NCI-H1694 (cell line): ENCODE measurements around the gene SNX22.

Experiments
- DNase-seq: peaks from one replicate; lab custom pipeline; 2025; lab: John Stamatoyannopoulos, UW

Gene SNX22

DNA sequence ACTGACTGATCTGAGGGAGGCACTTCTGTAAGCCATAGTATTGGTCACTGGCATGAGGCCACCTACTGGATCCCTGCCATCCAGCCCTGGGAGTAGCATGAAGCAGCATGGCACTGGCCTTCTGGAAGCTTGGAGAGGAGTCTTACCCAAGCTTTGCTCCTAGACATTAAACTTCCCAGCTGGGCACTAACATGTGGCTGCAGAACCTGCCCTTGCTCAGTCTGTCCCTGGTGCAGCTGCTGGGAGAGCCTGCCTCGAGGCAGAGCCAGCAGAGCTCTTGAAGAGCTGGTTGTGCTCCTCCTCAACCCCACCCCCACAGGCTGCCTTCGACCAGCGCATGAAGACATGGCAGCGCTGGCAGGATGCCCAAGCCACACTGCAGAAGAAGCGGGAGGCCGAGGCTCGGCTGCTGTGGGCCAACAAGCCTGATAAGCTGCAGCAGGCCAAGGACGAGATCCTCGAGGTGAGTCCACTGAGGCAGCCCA lies 17.1 kb upstream of the SNX22 start:
- DNase-seq = no peak

- no peak for DNase-seq
Measured at GRCh38 chr15:64136347-64136746, 15.2 kb upstream of the SNX22 start.

DNA sequence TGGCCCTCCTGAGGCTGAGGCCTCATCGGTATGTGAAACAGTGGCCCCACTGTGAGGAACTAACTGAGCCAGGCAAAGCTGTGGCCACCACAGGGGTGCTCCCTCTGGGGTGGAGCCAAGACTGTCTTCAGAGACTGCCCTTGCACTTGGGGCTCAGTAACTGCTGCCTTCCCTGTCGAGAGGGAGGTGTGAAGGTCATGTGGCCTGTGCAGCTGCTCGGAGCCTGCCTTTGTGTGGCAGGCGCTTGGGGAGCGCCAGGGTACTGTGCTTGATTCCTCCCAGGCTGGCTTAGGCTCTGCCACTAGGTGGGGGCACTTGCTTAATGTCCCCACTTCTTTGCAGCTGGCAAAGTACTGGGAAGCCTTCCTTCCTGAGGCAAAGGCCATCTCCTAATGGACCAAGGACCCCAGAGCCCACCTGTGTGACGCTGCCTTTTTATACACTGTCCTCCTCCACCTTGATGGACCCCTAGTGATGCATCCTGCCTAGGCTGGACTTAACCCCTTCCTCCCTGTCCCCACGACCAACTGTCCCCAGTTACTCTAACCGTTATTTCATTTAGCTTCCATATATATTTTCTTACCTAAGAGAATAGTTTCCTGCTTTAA lies 14.2 kb upstream of the SNX22 start:
- DNase-seq = no peak

DNA sequence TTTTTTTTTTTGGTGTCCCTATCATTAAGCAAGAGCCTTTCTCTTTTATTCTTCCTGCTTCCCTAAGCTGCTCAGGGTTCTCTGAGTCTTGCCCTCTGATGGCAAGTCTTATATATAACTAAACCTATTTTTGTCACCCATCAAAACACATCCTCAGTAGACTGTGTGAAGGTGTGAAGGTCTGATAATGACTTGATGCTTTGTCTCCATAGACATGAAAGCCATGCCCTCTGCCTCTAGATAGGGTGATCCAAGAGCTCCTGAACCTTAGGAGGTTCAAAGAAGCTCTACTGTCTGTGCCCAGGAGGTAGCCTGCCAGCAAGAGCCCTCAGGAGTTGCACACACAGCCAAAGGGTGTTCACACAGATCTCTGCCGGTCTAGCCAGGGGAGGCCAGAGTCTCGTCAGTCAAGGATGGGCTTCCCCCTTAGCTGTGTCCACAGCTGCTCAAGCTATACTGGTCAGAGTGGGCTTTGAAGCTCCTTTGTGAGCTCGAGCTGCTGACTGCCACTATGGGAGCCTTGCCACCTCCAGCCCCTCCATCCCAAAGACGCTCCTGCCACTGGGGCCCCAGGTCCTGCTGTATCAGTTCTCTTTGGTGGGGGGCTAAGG lies 13.1 kb upstream of the SNX22 start:
- DNase-seq = no peak

GRCh38 chr15:64141798-64142512 lies 9.6 kb upstream of the SNX22 start:
- no peak for DNase-seq

DNA sequence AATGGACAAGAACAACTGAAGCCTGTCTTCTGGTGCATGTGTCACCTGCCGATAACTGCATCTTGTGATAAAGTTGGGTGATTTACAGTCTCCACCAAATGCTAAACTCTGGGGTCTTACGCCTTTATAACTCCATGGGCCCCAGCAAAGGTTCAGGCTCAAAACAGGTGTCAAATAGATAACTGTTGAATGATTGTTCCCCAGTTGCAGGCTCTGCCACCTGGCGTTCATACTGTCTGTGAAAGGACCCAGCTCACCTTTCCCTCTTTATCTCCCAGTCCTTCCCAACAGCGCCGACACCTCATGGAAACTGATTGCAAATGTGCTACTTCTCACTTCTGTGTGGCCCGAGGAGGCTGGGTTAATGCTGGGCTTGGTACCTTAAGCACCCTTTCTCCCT lies 8.3 kb upstream of the SNX22 start:
- no peak for DNase-seq

DNA sequence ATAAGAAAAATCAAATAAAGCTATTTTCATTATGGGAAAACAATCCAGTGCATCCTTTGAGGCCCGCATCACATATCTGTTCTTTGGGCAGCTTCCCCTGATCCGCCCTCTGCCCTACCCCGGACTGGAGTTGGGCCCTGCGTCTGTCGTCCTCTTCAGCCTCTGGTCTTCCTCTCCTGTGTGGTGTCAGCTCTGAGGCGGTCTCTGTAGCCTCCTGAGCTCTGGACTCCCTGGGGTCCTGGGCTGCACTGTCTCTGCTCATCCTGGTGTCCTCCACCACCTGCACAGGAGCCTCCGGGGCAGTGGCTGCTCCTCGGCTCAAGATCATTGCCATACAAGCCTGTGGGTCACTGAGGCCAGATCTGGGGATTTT lies 7.4 kb upstream of the SNX22 start:
- no peak for DNase-seq

GRCh38 chr15:64144565-64145281 lies 6.8 kb upstream of the SNX22 start:
- no peak for DNase-seq

DNA sequence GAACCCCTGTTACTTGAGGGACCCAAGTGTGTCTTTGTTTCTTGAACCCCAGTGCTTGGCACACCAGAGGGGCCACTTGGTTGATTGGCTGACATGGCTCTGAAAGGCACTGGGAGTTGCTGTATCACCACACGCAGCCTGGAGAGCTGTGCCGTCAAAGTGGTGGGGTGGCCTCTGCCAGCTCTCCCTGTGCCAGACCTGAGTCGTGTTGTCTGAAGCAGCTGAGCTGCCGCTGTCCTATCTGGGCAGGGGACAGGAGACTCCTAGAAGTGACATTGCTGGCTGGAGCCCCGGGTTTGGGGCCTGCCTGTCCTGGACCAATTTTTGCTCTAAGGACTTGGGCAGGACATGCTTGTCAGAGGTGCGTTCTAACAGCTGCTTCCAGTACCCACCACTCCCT lies 5.5 kb upstream of the SNX22 start:
- DNase-seq = no peak

- DNase-seq = no peak
Measured at GRCh38 chr15:64146520-64146884, 5.0 kb upstream of the SNX22 start.

DNA sequence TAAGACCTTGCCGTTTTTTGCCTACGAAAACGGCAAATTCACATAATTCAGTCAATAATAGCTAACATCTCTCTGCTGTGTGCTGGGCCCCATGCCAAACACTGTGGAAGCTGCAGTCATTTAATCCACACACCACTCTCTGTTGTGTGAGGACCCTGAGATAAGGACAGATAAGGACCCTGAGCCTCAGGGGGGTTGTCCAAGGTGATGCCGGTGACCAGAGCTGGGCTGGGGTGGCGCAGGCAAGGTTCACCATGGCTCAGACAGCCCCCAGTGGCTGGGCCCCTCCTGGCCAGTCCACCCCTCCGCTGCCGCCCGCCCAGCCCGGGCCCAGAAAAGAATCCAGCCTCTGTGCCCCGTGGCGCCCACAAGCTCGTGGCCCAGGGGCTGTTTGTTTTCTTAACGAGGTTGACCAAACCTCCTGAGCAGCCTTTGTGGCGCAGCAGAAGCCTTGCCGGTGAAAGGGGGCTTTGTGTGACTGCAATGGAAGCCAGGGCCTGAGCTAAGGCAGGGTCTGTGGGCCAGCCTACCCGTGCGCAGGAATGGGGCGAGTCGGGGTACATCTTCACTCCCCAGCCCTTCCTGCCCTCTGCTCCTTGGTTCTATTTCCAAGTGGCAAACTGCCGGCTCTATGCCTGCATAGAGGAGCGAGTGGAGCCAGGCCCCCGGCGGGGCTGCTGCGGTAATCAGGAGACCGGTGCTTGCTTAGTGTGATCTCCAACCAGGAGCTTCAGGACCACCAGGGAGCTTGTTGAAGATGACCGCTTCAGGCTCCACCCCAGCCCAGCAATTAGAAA lies 4.4 kb upstream of the SNX22 start:
- DNase-seq = no peak

DNA sequence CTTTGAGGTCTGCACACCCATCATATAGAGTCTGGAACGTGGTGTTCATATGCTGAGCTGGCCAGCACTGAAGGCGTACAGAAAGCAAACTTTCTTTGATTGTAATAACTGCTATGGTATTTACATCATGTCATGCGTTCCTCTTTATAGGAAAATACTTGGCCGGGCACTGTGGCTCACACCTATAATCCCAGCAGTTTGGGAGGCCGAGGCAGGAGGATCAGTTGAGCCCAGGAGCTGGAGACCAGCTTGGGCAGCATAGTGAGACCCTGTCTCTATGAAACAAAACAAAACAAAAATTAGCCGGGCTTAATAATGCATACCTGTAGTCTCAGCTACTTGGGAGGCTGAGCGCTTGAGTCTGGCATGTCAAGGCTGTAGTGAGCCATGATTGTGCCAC lies 3.4 kb upstream of the SNX22 start:
- DNase-seq = no peak

DNA sequence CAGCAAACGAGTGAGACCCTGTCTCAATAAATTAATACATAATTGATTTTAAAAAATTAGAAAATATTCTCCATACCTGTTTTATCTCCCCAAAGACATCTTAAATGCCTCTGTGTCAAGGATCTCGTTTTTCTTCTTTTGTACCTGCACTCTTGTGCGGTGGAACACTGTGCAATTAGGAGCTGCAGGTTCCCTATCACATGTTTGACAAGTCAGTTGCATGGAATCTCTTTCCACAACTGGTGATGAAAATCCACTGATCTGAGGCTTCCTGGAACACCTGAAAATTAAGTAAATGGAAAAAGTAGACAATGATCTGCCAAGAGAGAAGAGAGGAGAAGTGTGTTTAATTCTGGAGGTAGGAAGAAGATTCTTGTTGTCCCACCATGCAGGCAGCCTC lies 3.0 kb upstream of the SNX22 start:
- no peak for DNase-seq

DNA sequence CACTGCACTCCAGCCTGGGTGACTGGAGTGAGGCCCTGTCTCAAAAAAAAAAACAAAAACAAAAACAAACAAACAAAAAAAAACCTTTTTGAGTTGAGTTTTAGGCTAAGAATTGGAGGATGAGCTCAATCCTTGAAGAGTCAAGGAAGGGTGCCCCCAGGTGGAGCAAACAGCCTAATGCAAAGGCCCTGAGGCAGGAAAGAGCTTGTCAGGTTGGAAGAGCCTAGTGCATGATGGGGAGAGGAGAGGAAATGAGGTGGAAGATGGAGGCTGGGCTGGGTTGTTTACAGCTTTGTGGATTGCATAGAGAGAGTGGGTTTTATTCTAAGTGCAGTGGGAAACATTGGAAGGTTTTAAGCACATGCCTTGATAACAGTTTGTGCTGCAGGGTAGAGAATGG lies 2.1 kb upstream of the SNX22 start:
- no peak for DNase-seq

GRCh38 chr15:64149893-64150578 lies 1.5 kb upstream of the SNX22 start:
- no peak for DNase-seq

DNA sequence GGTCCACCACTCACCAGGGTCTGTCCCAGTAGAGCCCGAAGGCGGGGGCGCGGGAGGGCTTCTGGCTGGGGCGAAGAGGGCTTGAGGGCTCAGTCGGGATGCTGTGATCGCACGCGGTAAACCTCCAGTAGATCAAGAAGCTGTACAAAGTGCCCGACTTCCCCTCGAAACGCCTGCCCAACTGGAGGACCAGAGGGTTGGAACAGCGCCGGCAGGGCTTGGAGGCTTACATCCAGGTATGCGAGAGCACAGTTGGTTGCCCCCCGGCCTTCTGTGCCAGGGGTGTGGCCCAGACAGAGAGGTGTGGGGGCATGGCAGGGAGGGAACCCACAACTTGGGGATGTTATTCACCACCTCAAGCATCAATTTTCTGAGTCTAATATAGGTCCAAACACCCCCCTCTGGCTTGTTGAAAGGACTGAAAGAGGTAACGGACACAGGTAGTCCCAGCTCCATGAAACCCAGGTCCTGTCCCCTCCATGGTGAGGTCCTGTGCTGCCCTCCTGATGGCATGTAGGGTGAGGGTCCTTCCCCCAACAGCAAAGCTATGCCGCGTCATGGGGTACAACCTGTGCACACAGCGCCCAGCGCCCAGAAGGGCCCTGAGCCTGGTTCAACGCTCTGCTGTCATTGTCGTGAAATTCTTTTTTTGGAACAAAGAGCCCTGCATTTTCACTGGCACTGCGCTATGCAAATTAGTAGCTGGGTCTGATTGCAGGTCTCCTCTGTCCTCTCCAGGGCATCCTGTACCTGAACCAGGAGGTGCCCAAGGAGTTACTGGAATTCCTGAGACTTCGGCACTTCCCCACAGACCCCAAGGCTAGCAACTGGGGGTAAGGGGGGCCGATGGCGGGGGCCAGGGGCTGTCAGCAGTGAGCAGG lies 1.2 kb downstream of the SNX22 start:
- no peak for DNase-seq

- peak; percentile 73 for DNase-seq
Measured at GRCh38 chr15:64153480-64154367, 2.2 kb downstream of the SNX22 start.

GRCh38 chr15:64155802-64156651 lies 4.5 kb downstream of the SNX22 start:
- DNase-seq = no peak
